IPS-18c (cell line): ENCODE measurements around the gene PROM1.

ENCODE experiments used
- H3K4me3 ChIP-seq: 2 replicates; pipeline ENCODE4 v1.7.0; 2013; ENCODE audit warnings: low read depth, mild to moderate bottlenecking, low read length, moderate library complexity; ENCODE audit not compliant: insufficient read depth
- H3K9me3 ChIP-seq: one replicate; pipeline ENCODE4 v1.6.1; 2013; ENCODE audit warnings: mild to moderate bottlenecking, low read length, moderate library complexity; ENCODE audit not compliant: control insufficient read depth, insufficient read depth

The PROM1 gene

DNA sequence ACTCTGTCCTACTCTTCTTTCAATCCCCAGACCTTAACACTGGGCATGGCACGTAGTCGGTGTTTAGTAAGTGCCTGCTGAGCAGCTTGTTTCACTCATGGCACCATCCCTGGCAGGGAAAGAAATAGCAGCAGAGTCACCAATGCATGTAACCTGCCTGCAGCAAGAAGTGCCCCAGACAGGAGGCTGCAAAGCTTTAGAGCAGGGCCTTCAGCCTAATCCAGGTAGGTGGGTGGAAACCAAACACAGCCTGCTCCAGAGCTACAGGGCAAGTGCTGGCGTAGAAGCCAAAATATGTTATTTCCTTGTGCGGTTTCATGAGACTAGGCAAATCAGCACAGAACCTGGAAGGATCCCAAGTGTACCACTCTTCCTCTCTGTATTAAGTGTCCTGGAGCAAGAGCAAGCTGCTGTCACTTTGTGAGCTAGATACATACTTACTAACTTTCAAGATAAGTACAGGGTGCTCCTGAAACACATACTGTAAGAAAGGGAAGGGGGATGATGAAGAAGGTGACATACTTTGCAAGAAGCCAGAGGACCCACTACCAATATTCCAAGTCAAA lies 5.5 kb downstream of the PROM1 start:
- H3K9me3 ChIP-seq: no peaks in the 10 kb centered on the region
- H3K4me3 ChIP-seq: no peak overlapping the region

DNA sequence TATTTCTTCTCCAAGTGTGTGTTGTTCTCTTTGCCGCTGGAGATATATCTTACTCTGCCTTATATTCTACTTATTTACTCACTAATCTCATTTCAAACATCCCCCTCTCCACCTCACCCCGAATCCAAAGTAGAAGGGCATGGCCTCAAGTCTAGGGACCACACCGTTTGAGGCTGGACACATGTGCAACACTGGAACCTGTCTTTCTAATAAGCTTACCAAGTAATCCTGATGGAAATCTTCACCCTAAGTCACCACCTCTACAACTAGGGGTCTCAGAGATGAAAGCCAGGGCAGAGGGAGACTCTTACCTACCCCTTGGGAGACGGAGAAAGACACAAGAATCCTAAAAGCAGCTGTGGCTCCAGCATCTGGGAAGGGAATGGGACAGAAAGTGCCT lies 6.0 kb downstream of the PROM1 start:
- H3K9me3 ChIP-seq: no peaks in the 10 kb centered on the region
- no peak overlapping the region for H3K4me3 ChIP-seq

DNA sequence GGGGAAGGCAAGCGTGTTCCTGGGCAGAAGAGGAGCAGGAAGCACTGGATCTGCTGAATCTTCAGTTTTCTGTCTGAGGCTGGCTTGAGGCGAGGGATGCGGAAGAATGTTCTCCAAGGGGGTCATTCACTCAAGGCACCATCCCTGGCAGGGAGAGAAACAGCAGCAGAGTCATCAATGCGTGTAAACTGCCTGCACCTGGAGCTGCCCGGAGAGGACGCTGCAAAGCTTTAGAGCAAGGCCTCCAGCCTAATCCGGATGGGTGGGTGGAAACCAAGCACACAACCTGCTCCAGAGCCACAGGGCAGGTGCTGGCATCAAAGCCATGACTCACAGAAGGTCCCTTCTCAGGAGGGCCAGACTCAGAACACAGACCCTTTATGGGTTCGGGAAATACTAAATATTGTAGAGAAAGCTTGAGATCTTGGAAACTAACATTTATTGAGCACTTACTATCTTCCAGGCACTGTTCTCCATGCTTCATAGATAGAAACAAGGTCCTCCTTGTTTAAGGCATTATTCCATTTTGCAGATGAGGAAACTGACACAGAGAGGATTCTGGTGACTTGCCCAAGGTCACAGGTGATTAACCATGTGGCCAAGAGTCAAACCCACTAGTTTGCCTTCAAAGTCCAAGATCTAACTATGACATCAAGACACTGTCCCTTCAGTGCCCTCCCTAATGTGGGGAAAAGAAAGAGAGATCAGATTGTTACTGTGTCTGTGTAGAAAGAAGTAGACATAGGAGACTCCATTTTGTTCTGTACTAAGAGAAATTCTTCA lies 7.7 kb downstream of the PROM1 start:
- Histone ChIP-seq H3K9me3 (no peaks in the 10 kb centered on the region), H3K4me3 (no peak overlapping the region)

DNA sequence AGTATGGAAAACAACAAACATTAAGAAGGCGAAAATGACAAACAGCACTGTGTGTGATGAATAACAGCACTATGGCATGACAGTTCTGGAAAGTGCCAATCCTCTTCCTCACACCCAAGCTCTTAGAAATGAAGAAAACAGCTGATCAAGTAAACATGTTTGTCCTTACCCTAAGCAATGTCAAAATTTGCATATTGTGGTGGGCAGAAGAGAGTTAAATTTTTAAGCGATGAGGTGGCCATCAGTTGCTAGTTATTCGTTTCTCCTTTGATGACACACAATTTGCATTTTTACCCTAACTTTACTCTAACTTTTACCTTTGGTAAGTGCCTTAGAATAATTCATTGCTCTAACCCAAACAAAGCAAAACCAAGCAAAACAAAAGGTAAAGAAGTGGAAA lies 8.8 kb downstream of the PROM1 start:
- no peak overlapping the region for H3K4me3 ChIP-seq

DNA sequence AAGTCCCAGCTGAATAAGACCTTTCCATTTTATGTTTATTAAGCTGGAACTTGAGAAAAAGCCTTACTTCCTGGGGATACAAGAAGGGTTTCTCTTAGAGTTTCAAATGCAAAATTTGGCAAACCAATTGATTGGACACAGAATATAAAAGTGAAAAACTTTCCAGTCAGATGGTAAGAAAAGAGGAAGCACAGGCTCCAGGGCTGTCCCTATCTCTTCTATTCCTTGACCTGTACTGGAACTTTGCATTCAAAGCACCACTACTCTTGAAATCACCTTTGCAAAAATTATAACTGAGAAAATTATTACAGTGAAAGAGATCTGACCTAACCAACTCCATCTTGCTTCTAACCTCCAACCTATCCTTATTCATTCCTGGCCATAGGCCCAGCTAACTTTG lies 11.7 kb downstream of the PROM1 start:
- Histone ChIP-seq H3K4me3 (no peak overlapping the region), H3K9me3 (no peaks in the 10 kb centered on the region)

More for the DNA sequence above, 8.8 kb downstream of the PROM1 start:
- no peaks in the 10 kb centered on the region for H3K9me3 ChIP-seq

DNA sequence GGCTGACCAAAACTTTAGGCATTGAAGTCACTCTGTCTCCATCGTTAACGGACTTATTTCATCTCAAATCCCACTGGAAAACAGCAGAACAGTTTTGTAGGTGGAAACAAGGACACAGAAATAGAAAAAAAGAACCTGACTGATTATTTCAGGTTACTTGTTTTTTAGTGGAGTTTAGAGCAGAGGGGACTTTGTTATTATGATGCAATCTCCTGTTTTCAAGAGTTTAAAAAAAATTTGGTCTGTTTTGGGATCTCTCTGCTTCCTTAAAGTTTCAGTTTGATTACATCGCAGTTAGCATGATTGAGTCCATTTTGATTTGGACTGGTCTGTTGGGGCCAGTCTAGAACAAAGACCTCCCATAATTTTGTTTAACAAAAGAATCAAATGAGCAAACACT lies 13.6 kb downstream of the PROM1 start:
- H3K4me3 ChIP-seq: no peak overlapping the region
- H3K9me3 ChIP-seq: no peaks in the 10 kb centered on the region

DNA sequence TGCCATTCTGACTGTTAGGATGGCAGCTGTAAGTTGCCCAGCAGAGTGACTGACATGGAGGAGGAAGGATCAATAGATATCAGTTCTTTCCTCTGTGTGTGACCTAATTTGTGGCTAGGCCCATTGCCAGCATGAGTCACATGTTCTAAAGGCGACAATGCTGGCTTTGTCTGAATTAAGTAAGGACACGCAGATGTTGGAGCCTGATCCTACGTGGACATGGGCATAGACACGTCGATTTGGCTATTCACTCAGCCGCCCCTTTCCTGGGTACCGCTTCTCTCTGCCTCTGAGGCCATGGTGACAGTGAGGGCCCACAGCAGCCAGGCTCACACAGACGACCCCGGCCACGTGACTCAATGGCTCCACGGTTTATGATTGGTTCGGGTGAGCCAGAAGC lies 16.3 kb downstream of the PROM1 start:
- no peaks in the 10 kb centered on the region for H3K9me3 ChIP-seq
- H3K4me3 ChIP-seq: no peak overlapping the region

DNA sequence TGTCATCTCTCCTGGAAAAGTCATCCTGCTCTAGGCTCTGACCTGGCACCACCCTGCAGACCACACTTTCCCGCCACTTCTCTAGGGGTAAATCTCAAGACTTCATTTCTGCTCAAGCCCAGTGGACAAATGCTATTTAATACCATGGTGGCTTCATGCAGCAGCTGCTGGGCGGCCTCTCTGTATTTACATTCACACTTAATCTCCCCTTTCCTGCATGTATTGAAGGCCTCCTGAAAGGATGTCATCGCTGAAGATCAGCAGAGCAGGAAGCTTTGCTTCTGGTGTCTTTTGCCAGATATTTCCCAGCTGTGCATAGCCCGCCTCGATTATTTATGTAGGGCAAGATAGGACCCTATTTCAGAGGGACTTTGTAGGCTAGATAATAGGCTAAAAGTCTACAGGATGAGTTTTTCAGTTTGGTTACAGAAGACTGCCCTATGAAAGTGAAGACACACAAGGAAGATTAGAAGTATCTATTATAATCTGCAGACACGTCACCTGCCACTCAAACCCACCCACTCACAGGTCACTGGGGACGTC lies 17.2 kb downstream of the PROM1 start:
- Histone ChIP-seq H3K4me3 (no peak overlapping the region), H3K9me3 (no peaks in the 10 kb centered on the region)

DNA sequence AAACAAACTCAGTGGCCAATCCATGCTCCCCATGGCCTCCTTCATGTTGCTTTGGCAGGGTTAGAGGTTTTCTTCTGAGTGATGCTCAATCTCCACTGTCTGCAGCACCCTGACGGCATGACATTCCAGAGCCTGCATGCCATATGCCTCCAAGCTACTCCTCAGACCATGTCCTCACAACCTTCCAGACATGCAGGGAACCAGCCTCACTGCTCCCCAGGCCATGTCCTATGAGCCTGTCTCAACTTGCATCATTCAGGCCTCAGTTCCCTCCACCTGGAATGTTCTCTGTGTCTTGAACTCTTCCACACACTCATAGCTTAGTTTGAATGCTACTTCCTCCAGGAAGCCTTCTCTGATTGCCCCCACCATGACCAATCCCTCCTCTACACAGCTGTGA lies 18.8 kb downstream of the PROM1 start:
- Histone ChIP-seq H3K4me3 (no peak overlapping the region), H3K9me3 (no peaks in the 10 kb centered on the region)

DNA sequence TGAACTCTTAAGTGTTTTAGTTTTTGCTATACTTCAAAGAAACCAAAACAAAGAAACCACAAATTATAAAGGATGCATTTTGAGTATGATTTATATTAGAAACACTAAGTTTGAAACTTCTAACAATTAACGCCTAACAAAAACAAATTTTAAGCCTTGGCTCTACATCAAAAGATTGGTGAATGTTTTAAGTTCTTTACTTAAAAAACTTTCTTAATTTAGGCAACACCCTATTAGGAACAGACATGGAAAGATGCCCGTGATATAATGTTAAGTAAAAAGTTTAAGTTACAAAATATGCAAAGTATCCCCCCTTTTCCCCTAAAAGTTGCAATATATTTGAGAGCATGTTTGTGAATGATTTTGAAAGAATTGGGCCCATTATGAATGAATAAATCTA lies 21.2 kb downstream of the PROM1 start:
- Histone ChIP-seq H3K9me3 (no peaks in the 10 kb centered on the region), H3K4me3 (no peak overlapping the region)

DNA sequence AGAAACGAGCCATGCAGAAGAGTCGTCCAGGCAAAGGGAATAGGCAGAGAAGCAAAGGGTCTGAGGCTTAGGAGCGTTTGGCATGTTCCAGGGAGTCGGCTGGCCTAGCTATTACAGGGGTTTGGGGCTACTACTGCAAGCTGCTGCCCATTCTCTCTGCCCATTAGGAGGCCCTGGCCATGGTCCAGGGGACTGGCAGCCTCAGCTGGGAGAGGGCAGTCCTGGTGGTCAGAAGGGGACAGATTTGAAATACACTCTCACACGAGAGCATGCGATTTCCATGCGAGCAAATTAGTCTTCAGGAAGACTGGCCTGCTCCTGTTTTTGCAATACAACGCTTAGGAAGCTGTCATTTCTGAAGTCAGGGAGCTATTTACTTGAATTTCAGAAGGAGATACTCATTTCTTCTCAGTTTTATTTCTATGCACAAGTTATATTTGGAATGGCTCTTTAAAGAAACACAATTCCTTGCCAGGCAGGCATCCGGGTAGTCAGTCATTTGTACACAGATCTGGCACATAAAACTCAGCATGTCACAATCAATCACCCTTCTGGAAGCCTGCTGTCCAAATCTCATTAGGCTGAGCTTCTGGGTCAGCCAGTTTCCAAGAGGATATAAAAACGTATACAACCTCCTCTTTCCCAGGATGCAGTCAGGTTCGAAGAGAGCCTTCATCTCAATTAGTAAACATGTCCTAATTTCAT lies 27.0 kb downstream of the PROM1 start:
- Histone ChIP-seq H3K9me3 (no peaks in the 10 kb centered on the region), H3K4me3 (no peak overlapping the region)

DNA sequence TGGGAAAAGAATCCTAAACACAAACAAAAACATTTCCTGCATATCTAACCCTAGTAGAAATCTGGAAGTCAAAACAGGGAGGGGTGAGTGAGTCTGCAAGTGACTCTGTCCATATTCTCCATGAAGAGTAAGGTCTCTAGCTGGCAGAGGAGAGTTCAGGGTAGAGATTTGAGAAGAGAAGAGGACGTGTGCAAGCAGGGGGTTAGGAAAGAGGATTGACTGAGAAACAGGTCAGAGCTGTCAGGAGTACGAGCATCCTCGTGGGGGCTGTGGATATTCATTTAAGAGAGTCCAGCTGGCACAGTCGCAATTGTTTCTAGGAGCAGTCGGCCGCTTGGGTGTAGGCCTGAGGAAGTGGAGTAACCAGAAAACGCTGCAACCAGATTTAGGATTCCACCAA lies 27.9 kb downstream of the PROM1 start:
- no peak overlapping the region for H3K4me3 ChIP-seq
- H3K9me3 ChIP-seq: no peaks in the 10 kb centered on the region

DNA sequence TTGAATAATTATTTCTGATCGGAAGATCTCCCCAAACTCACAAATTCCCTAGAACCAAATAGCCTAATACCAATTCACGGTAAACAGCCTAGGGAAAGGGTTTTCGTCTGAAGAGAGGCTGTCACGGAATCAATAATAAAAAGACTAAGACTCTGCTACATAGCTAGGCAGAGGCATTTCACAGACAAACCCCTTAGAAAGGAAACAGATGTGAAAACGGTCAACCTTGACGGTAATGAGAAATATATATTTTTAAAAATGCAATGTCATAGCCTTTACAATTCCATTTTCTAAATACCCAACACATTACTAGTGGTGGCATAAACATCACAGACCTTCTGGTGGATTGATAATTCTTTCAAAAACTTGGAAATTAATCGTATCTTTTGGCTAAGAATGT lies 28.4 kb downstream of the PROM1 start:
- H3K9me3 ChIP-seq: no peaks in the 10 kb centered on the region
- no peak overlapping the region for H3K4me3 ChIP-seq

DNA sequence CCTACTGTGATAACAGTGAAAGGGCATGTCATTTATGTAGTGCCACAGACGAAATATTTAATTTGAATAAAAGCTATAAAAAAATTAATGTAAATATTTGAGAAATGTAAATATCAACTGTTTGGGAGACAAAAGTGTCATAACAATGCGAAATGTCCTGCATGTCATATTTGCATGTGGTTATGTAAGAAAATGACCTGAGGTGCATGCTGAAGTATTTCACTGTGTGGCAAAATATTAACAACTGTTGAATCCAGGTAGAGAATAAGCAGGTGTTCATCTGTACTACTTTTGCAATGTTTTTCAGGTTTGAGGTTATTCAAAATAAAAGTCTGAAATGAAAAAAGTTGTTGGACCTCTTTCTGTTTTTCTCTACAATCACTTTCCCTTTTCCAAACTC lies 30.9 kb downstream of the PROM1 start:
- Histone ChIP-seq H3K4me3 (no peak overlapping the region), H3K9me3 (no peaks in the 10 kb centered on the region)

DNA sequence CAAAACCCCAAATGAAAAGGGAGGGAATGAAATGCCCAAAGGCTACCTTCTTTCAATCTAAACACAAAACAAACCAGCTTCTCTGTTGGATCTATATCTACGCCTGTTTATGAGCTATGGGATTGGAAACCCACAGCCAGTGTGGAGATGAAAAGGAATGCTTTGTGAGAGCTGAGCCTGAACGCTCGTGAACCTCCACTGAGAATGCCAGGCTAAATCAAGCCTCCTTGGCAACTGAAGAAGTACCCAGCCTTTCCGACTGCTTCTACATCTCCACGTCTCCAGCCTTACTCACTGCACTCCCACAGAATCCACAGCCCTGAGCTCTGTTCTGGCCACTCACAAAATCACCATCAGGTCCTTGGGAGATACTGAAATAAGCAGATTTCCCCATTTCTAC lies 31.8 kb downstream of the PROM1 start:
- no peaks in the 10 kb centered on the region for H3K9me3 ChIP-seq
- H3K4me3 ChIP-seq: no peak overlapping the region

DNA sequence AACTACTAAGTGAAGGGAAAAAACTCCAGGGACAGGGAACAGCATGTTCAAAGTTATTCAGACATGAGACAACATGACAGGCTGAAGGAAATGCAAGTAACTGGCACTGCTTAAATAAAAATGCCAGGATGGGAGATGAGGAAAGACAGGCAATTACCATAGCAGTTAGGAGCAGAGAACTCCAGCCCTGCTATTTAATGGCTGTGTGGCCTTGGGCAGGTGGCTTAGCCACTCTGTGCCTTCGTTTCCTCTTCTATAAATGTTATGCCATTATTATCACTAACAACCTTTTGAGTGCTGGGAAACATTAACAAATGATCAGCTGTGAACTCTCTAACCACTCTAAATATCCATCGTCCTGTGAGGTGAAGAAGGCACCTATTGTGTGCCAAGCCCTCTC lies 32.7 kb downstream of the PROM1 start:
- Histone ChIP-seq H3K4me3 (no peak overlapping the region), H3K9me3 (no peaks in the 10 kb centered on the region)

DNA sequence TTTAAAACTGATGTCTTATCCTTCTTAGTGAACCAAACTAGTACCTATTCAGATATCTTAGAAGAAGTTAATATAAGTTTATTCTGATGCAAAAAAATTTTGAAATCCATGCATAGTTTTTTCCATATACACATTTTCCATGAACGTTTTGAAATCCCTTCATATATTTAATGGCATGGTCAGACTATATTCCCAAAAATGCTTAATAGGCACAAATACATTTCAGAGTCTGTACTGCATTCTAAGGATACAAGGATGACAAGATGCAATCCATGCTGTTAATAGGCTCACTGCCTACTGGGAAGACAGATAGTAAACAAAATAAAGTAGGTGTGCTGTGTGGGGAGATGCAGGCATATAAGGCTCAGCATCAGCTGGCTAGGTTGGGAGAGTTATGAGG lies 33.2 kb downstream of the PROM1 start:
- H3K9me3 ChIP-seq: no peaks in the 10 kb centered on the region
- no peak overlapping the region for H3K4me3 ChIP-seq
